Measurements from ENCODE around the gene SLC44A1. TPM values are rescaled to one million over a fixed set of nuclear protein-coding genes. Genes with fewer than 3 reads are reported as not detected.

SLC44A1 gene
- total RNA-seq, 1 donor from 2014 or later: 9.6 TPM

DNA sequence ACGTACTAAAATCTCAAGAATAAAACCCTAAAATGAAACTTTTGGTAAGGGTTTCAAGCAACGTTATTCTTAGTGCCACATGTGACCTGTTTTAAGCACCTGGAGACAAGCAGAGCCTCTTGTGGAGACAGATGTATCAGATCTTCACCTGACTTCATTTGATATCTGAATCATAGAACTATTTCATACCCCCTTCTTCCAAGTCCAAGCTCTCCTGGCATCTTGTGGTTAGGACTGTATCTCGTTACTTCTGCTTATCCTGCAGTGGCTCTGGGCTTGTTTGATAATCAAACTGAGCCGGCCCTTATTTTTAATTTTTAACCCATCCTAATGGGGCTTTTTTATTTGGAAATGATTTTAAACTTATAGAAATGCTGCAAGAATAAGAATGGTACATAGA lies 192.3 kb downstream of the SLC44A1 start:
- TF ChIP-seq, protein P1, sequence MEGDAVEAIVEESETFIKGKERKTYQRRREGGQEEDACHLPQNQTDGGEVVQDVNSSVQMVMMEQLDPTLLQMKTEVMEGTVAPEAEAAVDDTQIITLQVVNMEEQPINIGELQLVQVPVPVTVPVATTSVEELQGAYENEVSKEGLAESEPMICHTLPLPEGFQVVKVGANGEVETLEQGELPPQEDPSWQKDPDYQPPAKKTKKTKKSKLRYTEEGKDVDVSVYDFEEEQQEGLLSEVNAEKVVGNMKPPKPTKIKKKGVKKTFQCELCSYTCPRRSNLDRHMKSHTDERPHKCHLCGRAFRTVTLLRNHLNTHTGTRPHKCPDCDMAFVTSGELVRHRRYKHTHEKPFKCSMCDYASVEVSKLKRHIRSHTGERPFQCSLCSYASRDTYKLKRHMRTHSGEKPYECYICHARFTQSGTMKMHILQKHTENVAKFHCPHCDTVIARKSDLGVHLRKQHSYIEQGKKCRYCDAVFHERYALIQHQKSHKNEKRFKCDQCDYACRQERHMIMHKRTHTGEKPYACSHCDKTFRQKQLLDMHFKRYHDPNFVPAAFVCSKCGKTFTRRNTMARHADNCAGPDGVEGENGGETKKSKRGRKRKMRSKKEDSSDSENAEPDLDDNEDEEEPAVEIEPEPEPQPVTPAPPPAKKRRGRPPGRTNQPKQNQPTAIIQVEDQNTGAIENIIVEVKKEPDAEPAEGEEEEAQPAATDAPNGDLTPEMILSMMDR (IDR thresholded peaks at IDR 0.05; ENCODE audit: partially characterized antibody, unreplicated experiment): no peak
- Mint-ChIP-seq H3K4me1 (ENCODE audit: low read depth, unreplicated experiment) (peaks cover 18% of the 10 kb centered on the region), H3K9me3 (ENCODE audit: unreplicated experiment) (peaks cover 2% of the 10 kb centered on the region), H3K36me3 (ENCODE audit: unreplicated experiment) (peaks cover 6% of the 10 kb centered on the region), H3K27ac (ENCODE audit: unreplicated experiment) (no peak overlapping the region), H3K27me3 (ENCODE audit: unreplicated experiment) (no peaks in the 10 kb centered on the region), H3K4me3 (ENCODE audit: unreplicated experiment) (no peak overlapping the region)
- DNase-seq: no peak

DNA sequence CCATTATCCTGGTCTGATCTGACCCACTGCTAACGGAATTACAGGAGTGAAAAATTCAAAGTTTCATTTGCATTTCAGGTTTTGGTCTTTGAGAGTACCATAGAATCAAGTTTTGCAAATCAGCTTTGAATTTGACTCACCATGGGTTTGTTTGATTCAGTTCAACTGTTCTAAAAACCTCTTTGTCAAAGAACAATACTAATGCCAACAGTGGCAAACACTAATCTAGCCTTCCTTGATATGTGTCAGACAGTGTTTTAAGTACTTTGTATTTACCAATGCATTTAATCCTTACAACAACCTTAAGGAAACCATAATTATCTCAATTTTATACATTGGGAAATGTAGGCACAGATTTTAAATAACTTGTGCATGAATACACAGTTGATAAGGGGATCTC lies 193.3 kb downstream of the SLC44A1 start:
- H3K4me1 Mint-ChIP-seq (ENCODE audit: low read depth, unreplicated experiment): peaks cover 14% of the 10 kb centered on the region
- no peak overlapping the region for H3K27ac Mint-ChIP-seq (ENCODE audit: unreplicated experiment)
- peak overlapping the region; percentile 55 for H3K4me3 Mint-ChIP-seq (ENCODE audit: unreplicated experiment)
- peaks cover 6% of the 10 kb centered on the region for H3K36me3 Mint-ChIP-seq (ENCODE audit: unreplicated experiment)
- no peak for DNase-seq
- H3K9me3 Mint-ChIP-seq (ENCODE audit: unreplicated experiment): peaks cover 2% of the 10 kb centered on the region
- TF ChIP-seq, protein P1 (IDR thresholded peaks at IDR 0.05; ENCODE audit: partially characterized antibody, unreplicated experiment): no peak
- no peaks in the 10 kb centered on the region for H3K27me3 Mint-ChIP-seq (ENCODE audit: unreplicated experiment)

DNA sequence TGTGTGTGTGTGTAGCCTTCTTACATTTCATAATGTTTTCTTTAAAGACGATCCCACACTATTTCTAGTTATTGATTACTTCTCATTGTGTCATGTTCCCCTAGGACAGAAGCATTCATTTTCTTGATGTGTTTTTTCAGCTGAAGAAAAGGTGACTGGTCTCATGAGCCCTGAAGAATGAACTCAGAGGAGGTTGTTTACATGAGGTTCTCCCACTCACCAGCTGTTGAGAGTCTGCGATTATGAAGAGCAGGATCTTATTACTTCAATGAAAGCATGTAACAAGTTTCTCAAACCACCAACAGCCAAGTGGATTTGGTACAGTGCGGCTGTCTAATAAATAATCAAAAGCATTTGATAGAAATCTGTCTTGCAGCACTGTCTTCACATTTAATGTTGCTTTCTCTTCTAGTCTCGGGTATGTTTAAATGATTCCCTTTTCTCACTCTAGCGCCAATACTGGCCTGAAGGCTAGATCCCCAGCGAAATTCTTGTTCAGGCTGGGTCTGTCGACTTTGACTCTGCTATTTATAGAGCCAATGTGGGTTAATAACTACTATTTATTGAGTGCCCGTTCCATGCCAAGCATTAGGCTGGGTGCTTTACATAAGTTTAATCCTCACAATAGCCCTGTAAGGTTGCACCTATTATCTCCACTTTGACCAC lies 193.8 kb downstream of the SLC44A1 start:
- H3K4me1 Mint-ChIP-seq (ENCODE audit: low read depth, unreplicated experiment): peaks cover 14% of the 10 kb centered on the region
- peak overlapping the region; percentile 40 for H3K27ac Mint-ChIP-seq (ENCODE audit: unreplicated experiment)
- DNase-seq: no peak
- H3K27me3 Mint-ChIP-seq (ENCODE audit: unreplicated experiment): no peaks in the 10 kb centered on the region
- TF ChIP-seq, protein P1 (IDR thresholded peaks at IDR 0.05; ENCODE audit: partially characterized antibody, unreplicated experiment): no peak
- peaks cover 6% of the 10 kb centered on the region for H3K36me3 Mint-ChIP-seq (ENCODE audit: unreplicated experiment)
- H3K9me3 Mint-ChIP-seq (ENCODE audit: unreplicated experiment): peaks cover 2% of the 10 kb centered on the region
- H3K4me3 Mint-ChIP-seq (ENCODE audit: unreplicated experiment): peak overlapping the region; percentile 55

DNA sequence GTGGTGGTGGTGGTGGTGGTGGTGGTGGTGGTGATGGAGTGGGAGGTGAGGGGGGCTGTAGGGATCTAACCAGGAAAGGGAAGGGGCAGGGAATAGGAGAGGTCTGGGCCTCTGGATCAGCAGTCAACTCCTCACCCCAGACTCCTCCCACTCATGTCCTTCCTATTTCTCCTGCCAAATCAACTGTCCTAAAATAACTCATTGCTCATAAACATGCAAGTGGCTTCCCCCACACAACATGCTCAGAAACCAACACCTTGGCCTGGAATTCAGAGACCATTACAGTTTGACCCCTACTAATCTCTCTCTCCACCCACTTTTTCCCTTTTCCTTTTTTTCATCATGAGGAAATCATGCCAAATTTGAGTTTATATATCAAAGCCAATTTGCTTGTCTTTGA lies 195.0 kb downstream of the SLC44A1 start:
- DNase-seq: no peak
- TF ChIP-seq, protein P1 (IDR thresholded peaks at IDR 0.05; ENCODE audit: partially characterized antibody, unreplicated experiment): no peak
- H3K4me1 Mint-ChIP-seq (ENCODE audit: low read depth, unreplicated experiment): peaks cover 14% of the 10 kb centered on the region
- peaks cover 2% of the 10 kb centered on the region for H3K9me3 Mint-ChIP-seq (ENCODE audit: unreplicated experiment)
- H3K4me3 Mint-ChIP-seq (ENCODE audit: unreplicated experiment): no peak overlapping the region
- H3K27ac Mint-ChIP-seq (ENCODE audit: unreplicated experiment): no peak overlapping the region
- no peaks in the 10 kb centered on the region for H3K27me3 Mint-ChIP-seq (ENCODE audit: unreplicated experiment)
- H3K36me3 Mint-ChIP-seq (ENCODE audit: unreplicated experiment): peaks cover 6% of the 10 kb centered on the region

GRCh38 chr9:105441616-105442160 lies 197.2 kb downstream of the SLC44A1 start:
- DNase-seq: no peak
- Mint-ChIP-seq H3K36me3 (ENCODE audit: unreplicated experiment) (no peaks in the 10 kb centered on the region), H3K4me3 (ENCODE audit: unreplicated experiment) (no peak overlapping the region)

More at GRCh38 chr9:105441616-105442160, 197.2 kb downstream of the SLC44A1 start:
- Mint-ChIP-seq H3K9me3 (ENCODE audit: unreplicated experiment) (peaks cover 2% of the 10 kb centered on the region), H3K27ac (ENCODE audit: unreplicated experiment) (no peak overlapping the region), H3K4me1 (ENCODE audit: low read depth, unreplicated experiment) (peaks cover 14% of the 10 kb centered on the region), H3K27me3 (ENCODE audit: unreplicated experiment) (peaks cover 4% of the 10 kb centered on the region)
- TF ChIP-seq, protein P1 (IDR thresholded peaks at IDR 0.05; ENCODE audit: partially characterized antibody, unreplicated experiment): no peak

All from glutamatergic neuron (in vitro differentiated cells).